H9 (cell line): ENCODE measurements around the gene CFAP299. TPM values are rescaled to one million over a fixed set of nuclear protein-coding genes. Genes with fewer than 3 reads are reported as not detected.

Experiments
- DNase-seq: peaks from one replicate; pipeline ENCODE4 v3.0.0-alpha.2; 2017
- H2AFZ ChIP-seq: one replicate; pipeline ENCODE4 v1.6.1; 2013; ENCODE audit warnings: mild to moderate bottlenecking, low read length, control low read depth, moderate library complexity
- H2AK5ac ChIP-seq: 2 replicates; pipeline ENCODE4 v1.6.1; 2013; ENCODE audit warnings: low read length, control low read depth, mixed read lengths; ENCODE audit not compliant: insufficient read length
- H2BK120ac ChIP-seq: one replicate; pipeline ENCODE4 v1.6.1; 2013; ENCODE audit warnings: low read depth, mild to moderate bottlenecking, low read length, control low read depth, inconsistent platforms; ENCODE audit not compliant: poor library complexity, severe bottlenecking
- H2BK12ac ChIP-seq: 2 replicates; pipeline ENCODE4 v1.6.1; 2013; ENCODE audit warnings: low read length, control low read depth, mixed read lengths, low read depth; ENCODE audit not compliant: insufficient read length
- H2BK15ac ChIP-seq: 2 replicates; pipeline ENCODE4 v1.6.1; 2013; ENCODE audit warnings: low read depth, low read length, control low read depth
- H2BK20ac ChIP-seq: one replicate; pipeline ENCODE4 v1.6.1; 2013; ENCODE audit warnings: low read depth, mild to moderate bottlenecking, low read length, control low read depth, inconsistent platforms; ENCODE audit not compliant: poor library complexity, severe bottlenecking
- H2BK5ac ChIP-seq: 2 replicates; pipeline ENCODE4 v1.6.1; 2013; ENCODE audit warnings: low read length, control low read depth, mixed read lengths; ENCODE audit not compliant: insufficient read length
- H3K14ac ChIP-seq: 2 replicates; pipeline ENCODE4 v1.6.1; 2013; ENCODE audit warnings: low read length, control low read depth; ENCODE audit not compliant: insufficient read depth
- H3K18ac ChIP-seq: 2 replicates; pipeline ENCODE4 v1.6.1; 2013; ENCODE audit warnings: low read depth, mild to moderate bottlenecking, mixed read lengths, low read length, control low read depth; ENCODE audit not compliant: insufficient read length
- H3K23ac ChIP-seq: 2 replicates; pipeline ENCODE4 v1.6.1; 2013; ENCODE audit warnings: low read length, control low read depth, mixed read lengths, low read depth; ENCODE audit not compliant: insufficient read length
- H3K23me2 ChIP-seq: 2 replicates; pipeline ENCODE4 v1.6.1; 2013; ENCODE audit warnings: low read depth, mild to moderate bottlenecking, mixed read lengths, low read length, control low read depth; ENCODE audit not compliant: insufficient read length, poor library complexity, severe bottlenecking
- H3K27ac ChIP-seq: 2 replicates; pipeline ENCODE4 v1.5.1; 2013; ENCODE audit warnings: low read length, control low read depth, mixed read lengths, low read depth; ENCODE audit not compliant: insufficient read length
- H3K27me3 ChIP-seq: 2 replicates; pipeline ENCODE4 v1.6.1; 2013; ENCODE audit warnings: low read length, control low read depth, inconsistent platforms; ENCODE audit not compliant: insufficient read depth
- H3K4ac ChIP-seq: 2 replicates; pipeline ENCODE4 v1.6.1; 2013; ENCODE audit warnings: low read depth, mild to moderate bottlenecking, control low read depth, inconsistent platforms, low read length, moderate library complexity
- H3K4me1 ChIP-seq: 2 replicates; pipeline ENCODE4 v1.6.1; 2013; ENCODE audit warnings: low read length, control low read depth, inconsistent platforms; ENCODE audit not compliant: insufficient read depth
- H3K4me2 ChIP-seq: 2 replicates; pipeline ENCODE4 v1.6.1; 2013; ENCODE audit warnings: low read length, control low read depth, mixed read lengths; ENCODE audit not compliant: insufficient read length, insufficient read depth
- H3K56ac ChIP-seq: 2 replicates; pipeline ENCODE4 v1.6.1; 2013; ENCODE audit warnings: low read depth, mild to moderate bottlenecking, mixed read lengths, low read length, control low read depth; ENCODE audit not compliant: insufficient read length
- H3K79me1 ChIP-seq: 2 replicates; pipeline ENCODE4 v1.6.1; 2013; ENCODE audit warnings: low read depth, mild to moderate bottlenecking, moderate library complexity, low read length, control low read depth, inconsistent platforms; ENCODE audit not compliant: insufficient read depth, poor library complexity, severe bottlenecking
- H3K79me2 ChIP-seq: 2 replicates; pipeline ENCODE4 v1.6.1; 2013; ENCODE audit warnings: low read length, control low read depth, inconsistent platforms; ENCODE audit not compliant: insufficient read depth
- H3K9ac ChIP-seq: 2 replicates; pipeline ENCODE4 v1.6.1; 2013; ENCODE audit warnings: low read length, control low read depth, mixed read lengths; ENCODE audit not compliant: insufficient read length; ENCODE audit errors: extremely low read depth
- H3K9me3 ChIP-seq: one replicate; pipeline ENCODE4 v1.6.1; 2013; ENCODE audit warnings: low read depth, low read length, inconsistent platforms; ENCODE audit not compliant: control insufficient read depth
- H3T11ph ChIP-seq: one replicate; pipeline ENCODE4 v1.6.1; 2013; ENCODE audit warnings: mild to moderate bottlenecking, low read length, control low read depth, inconsistent platforms
- H4K20me1 ChIP-seq: one replicate; pipeline ENCODE4 v1.6.1; 2013; ENCODE audit not compliant: control insufficient read depth, insufficient read length, insufficient read depth
- H4K5ac ChIP-seq: 2 replicates; pipeline ENCODE4 v1.6.1; 2013; ENCODE audit warnings: low read depth, mild to moderate bottlenecking, mixed read lengths, low read length, control low read depth; ENCODE audit not compliant: insufficient read length
- H4K8ac ChIP-seq: replicated peaks from 2 replicates; pipeline ENCODE4 v1.6.1; 2013; ENCODE audit warnings: low read length, control low read depth, mixed read lengths, low read depth; ENCODE audit not compliant: insufficient read length
- H4K91ac ChIP-seq: 2 replicates; pipeline ENCODE4 v1.6.1; 2013; ENCODE audit warnings: low read depth, mild to moderate bottlenecking, moderate library complexity, mixed read lengths, low read length, control low read depth; ENCODE audit not compliant: insufficient read length
- H3K27ac Mint-ChIP-seq, 3 experiments: 2 replicates in 2 of 3; 3 replicates in 1 of 3; pipeline ENCODE4 v1.8.0; 2020 to 2021; ENCODE audit warnings: mixed read lengths in 3 of 3, mild to moderate bottlenecking in 1 of 3, moderate library complexity in 1 of 3
- H3K27me3 Mint-ChIP-seq: 2 replicates; pipeline ENCODE4 v1.8.0; 2021; ENCODE audit warnings: low read depth, mild to moderate bottlenecking, moderate library complexity, mixed read lengths
- H3K36me3 Mint-ChIP-seq, 3 experiments: 2 replicates in 2 of 3; 3 replicates in 1 of 3; pipeline ENCODE4 v1.8.0; 2020 to 2021; ENCODE audit warnings: low read depth in 3 of 3, mixed read lengths in 3 of 3; ENCODE audit not compliant: insufficient read depth in 1 of 3
- H3K4me1 Mint-ChIP-seq, 2 experiments: 2 replicates each; pipeline ENCODE4 v1.8.0; 2020; ENCODE audit warnings: mixed read lengths in 2 of 2
- H3K4me3 Mint-ChIP-seq, 2 experiments: 2 replicates in 1 of 2; 3 replicates in 1 of 2; pipeline ENCODE4 v1.8.0; 2020 to 2021; ENCODE audit warnings: mild to moderate bottlenecking in 2 of 2, mixed read lengths in 2 of 2, moderate library complexity in 1 of 2
- H3K9me3 Mint-ChIP-seq, 2 experiments: 2 replicates in 1 of 2; 3 replicates in 1 of 2; pipeline ENCODE4 v1.8.0; 2020; ENCODE audit warnings: mild to moderate bottlenecking in 2 of 2, mixed read lengths in 2 of 2, moderate library complexity in 1 of 2
- CTCF ChIP-seq: fragments of 200-600 bp; sonication (generic); conservative IDR thresholded peaks from 3 replicates; pipeline ENCODE4 v1.8.0; 2021; ENCODE audit warnings: antibody characterized with exemption, mild to moderate bottlenecking
- WGBS: extraction: QIAGEN DNeasy Blood & Tissue Kit; methylation state at CpG from one replicate; pipeline ENCODE4 v1.1.7; 2013; ENCODE audit warnings: missing lambda C conversion rate, low lambda C conversion rate, mixed read lengths; ENCODE audit not compliant: insufficient read length; ENCODE audit errors: extremely low coverage; 5-methylcytosine and 5-hydroxymethylcytosine counted together
- total RNA-seq: library from RNA; stranded (reverse); gene quantifications from 2 replicates; pipeline ENCODE4 v1.2.1, GENCODE V29; 2021

The CFAP299 gene
- total RNA-seq, 1 experiment from 2014 or later: not detected

- peak overlapping the region; percentile 80 to 87 for H3K4me3 Mint-ChIP-seq
- no peak overlapping the region for H2BK15ac ChIP-seq
- peak overlapping the region; percentile 79 for H3K4me2 ChIP-seq
Measured at GRCh38 chr4:80336582-80336981, 1.1 kb downstream of the CFAP299 start.

More at GRCh38 chr4:80336582-80336981, 1.1 kb downstream of the CFAP299 start:
- WGBS: no CpG with 5 or more reads among the region's 10 CpGs
- Histone ChIP-seq H3K9me3 (no peaks in the 10 kb centered on the region), H2AFZ (no peak overlapping the region), H3K18ac (no peak overlapping the region), H3K4ac (no peak overlapping the region), H4K91ac (no peak overlapping the region), H4K8ac (no peak overlapping the region), H3K56ac (no peak overlapping the region), H2BK120ac (no peak overlapping the region), H3K4me1 (no peaks in the 10 kb centered on the region), H3K23me2 (peaks cover 4% of the 10 kb centered on the region), H2BK20ac (no peak overlapping the region), H4K20me1 (no peaks in the 10 kb centered on the region), H3K9ac (no peak overlapping the region), H3K79me2 (no peaks in the 10 kb centered on the region), H3K23ac (no peak overlapping the region), H4K5ac (no peak overlapping the region), H3K27me3 (no peaks in the 10 kb centered on the region; the same call in 1 of the 2 replicates), H3K79me1 (no peaks in the 10 kb centered on the region), H3T11ph (no peak overlapping the region), H3K14ac (no peak overlapping the region), H3K27ac (no peak overlapping the region), H2AK5ac (no peak overlapping the region), H2BK12ac (no peak overlapping the region), H2BK5ac (no peak overlapping the region)
- DNase-seq: peak; percentile 55
- Mint-ChIP-seq H3K9me3 (no peaks in the 10 kb centered on the region), H3K27me3 (peaks cover 27% of the 10 kb centered on the region), H3K4me1 (peaks cover 8 to 9% of the 10 kb centered on the region in 2 experiments; a peak in 3 of 4 replicates), H3K27ac (no peak overlapping the region), H3K36me3 (no peaks in the 10 kb centered on the region)
- TF ChIP-seq CTCF: peak; percentile 62
